Neural cell (in vitro differentiated cells): ENCODE data around the gene ABCG5. TPM values are rescaled to one million over a fixed set of nuclear protein-coding genes. Genes with fewer than 3 reads are reported as not detected.

Source experiments
- H2AFZ ChIP-seq: fragments of 200-600, 300-800 bp; sonication (generic), shearing (Covaris generic); 2 replicates; pipeline ENCODE4 v1.6.0; 2014; ENCODE audit warnings: low read depth, mild to moderate bottlenecking, antibody characterized with exemption, low read length, moderate library complexity
- H3F3A ChIP-seq: fragments of 200-600 bp; shearing (Covaris generic); 2 replicates; pipeline ENCODE4 v1.6.1; 2016; ENCODE audit warnings: mild to moderate bottlenecking, moderate library complexity, mixed read lengths, antibody characterized with exemption, low read length; ENCODE audit not compliant: insufficient read depth, poor library complexity, severe bottlenecking
- H3K27ac ChIP-seq: fragments of 200-600, 300-800 bp; sonication (generic), shearing (Covaris generic); 2 replicates; pipeline ENCODE4 v1.5.1; 2014; ENCODE audit warnings: mild to moderate bottlenecking, low read length, moderate library complexity
- H3K27me3 ChIP-seq: fragments of 300-800, 200-600 bp; sonication (generic), shearing (Covaris generic); 2 replicates; pipeline ENCODE4 v1.6.0; 2014; ENCODE audit warnings: mild to moderate bottlenecking, low read depth, low read length, moderate library complexity; ENCODE audit not compliant: insufficient read depth
- H3K36me3 ChIP-seq: fragments of 300-800, 200-600 bp; sonication (generic), shearing (Covaris generic); 2 replicates; pipeline ENCODE4 v1.5.1; 2014; ENCODE audit warnings: mild to moderate bottlenecking, antibody characterized with exemption, low read length, moderate library complexity; ENCODE audit not compliant: insufficient read depth
- H3K4me2 ChIP-seq: fragments of 300-800, 200-600 bp; sonication (generic), shearing (Covaris generic); 2 replicates; pipeline ENCODE4 v1.6.0; 2014; ENCODE audit warnings: mild to moderate bottlenecking, low read length
- H3K4me3 ChIP-seq: fragments of 300-800, 200-600 bp; sonication (generic), shearing (Covaris generic); 2 replicates; pipeline ENCODE4 v1.5.1; 2014; ENCODE audit warnings: mild to moderate bottlenecking, low read length, moderate library complexity
- H3K79me2 ChIP-seq: fragments of 200-600 bp; shearing (Covaris generic); replicated peaks from 2 replicates; pipeline ENCODE4 v1.6.0; 2014; ENCODE audit warnings: mild to moderate bottlenecking, low read length, moderate library complexity; ENCODE audit not compliant: insufficient read depth
- H3K9ac ChIP-seq: fragments of 300-800, 200-600 bp; sonication (generic), shearing (Covaris generic); 2 replicates; pipeline ENCODE4 v1.6.1; 2016; ENCODE audit warnings: mild to moderate bottlenecking, low read length, mixed read lengths
- H3K9me2 ChIP-seq: fragments of 200-600 bp; shearing (Covaris generic); 2 replicates; pipeline ENCODE4 v1.6.1; 2016; ENCODE audit warnings: mild to moderate bottlenecking, low read length, mixed read lengths; ENCODE audit not compliant: insufficient read depth
- H3K9me3 ChIP-seq: fragments of 200-600, 300-800 bp; sonication (generic), shearing (Covaris generic); 2 replicates; pipeline ENCODE4 v1.6.1; 2016; ENCODE audit warnings: mild to moderate bottlenecking, mixed run types, low read length, moderate library complexity, mixed read lengths
- H4K20me1 ChIP-seq: fragments of 200-600 bp; shearing (Covaris generic); 2 replicates; pipeline ENCODE4 v1.6.1; 2016; ENCODE audit warnings: mild to moderate bottlenecking, mixed run types; ENCODE audit not compliant: insufficient read depth
- CTCF ChIP-seq: fragments of 450-650 bp; IDR thresholded peaks from 2 replicates; pipeline ENCODE4 v1.5.1; 2014; ENCODE audit warnings: antibody characterized with exemption, mild to moderate bottlenecking, moderate library complexity; ENCODE audit not compliant: poor library complexity, severe bottlenecking
- EP300 ChIP-seq: fragments of 450-650 bp; conservative IDR thresholded peaks from 2 replicates; pipeline ENCODE4 v1.6.1; 2014; ENCODE audit warnings: antibody characterized with exemption, mild to moderate bottlenecking, moderate library complexity; ENCODE audit not compliant: poor library complexity, severe bottlenecking
- EZH2 ChIP-seq: fragments of 200-600, 300-800 bp; shearing (Covaris generic), sonication (generic); IDR thresholded peaks from 2 replicates; pipeline ENCODE4 v1.6.1; 2014; ENCODE audit warnings: antibody characterized with exemption, low read length, borderline replicate concordance, mild to moderate bottlenecking; ENCODE audit not compliant: insufficient read depth, poor library complexity, severe bottlenecking
- MXI1 ChIP-seq: fragments of 450-650 bp; conservative IDR thresholded peaks from 2 replicates; pipeline ENCODE4 v1.6.1; 2014; ENCODE audit warnings: antibody characterized with exemption, mild to moderate bottlenecking; ENCODE audit not compliant: poor library complexity, severe bottlenecking
- POLR2AphosphoS5 ChIP-seq: IDR thresholded peaks from 2 replicates; pipeline ENCODE4 v1.6.1; 2012
- RAD21 ChIP-seq: fragments of 450-650 bp; conservative IDR thresholded peaks from 2 replicates; pipeline ENCODE4 v1.6.1; 2014; ENCODE audit warnings: antibody characterized with exemption, mild to moderate bottlenecking, moderate library complexity
- REST ChIP-seq: IDR thresholded peaks from 2 replicates; pipeline ENCODE4 v1.6.1; 2012; ENCODE audit warnings: borderline replicate concordance
- SMC3 ChIP-seq: fragments of 450-650 bp; conservative IDR thresholded peaks from 2 replicates; pipeline ENCODE4 v1.6.1; 2014; ENCODE audit warnings: antibody characterized with exemption, mild to moderate bottlenecking, moderate library complexity; ENCODE audit not compliant: poor library complexity
- TAF1 ChIP-seq: IDR thresholded peaks from 2 replicates; pipeline ENCODE4 v1.6.1; 2012; ENCODE audit warnings: low read depth
- polyA plus RNA-seq: library from polyadenylated mRNA; depleted of rRNA; stranded (reverse); fragments of >200 nt; gene quantifications from 2 replicates; pipeline ENCODE4 v1.2.3, GENCODE V29; 2014

Gene ABCG5
- polyA plus RNA-seq, 1 donor from 2014 or later = not detected

GRCh38 chr2:43848214-43848613, 9.6 kb upstream of the ABCG5 start:
- Histone ChIP-seq H3K27ac (no peak overlapping the region), H3K36me3 (no peaks in the 10 kb centered on the region), H3K4me3 (no peak overlapping the region), H3K27me3 (no peaks in the 10 kb centered on the region), H3K9ac (no peak overlapping the region), H3K4me2 (no peak overlapping the region), H3F3A (no peaks in the 10 kb centered on the region), H4K20me1 (no peaks in the 10 kb centered on the region), H2AFZ (no peak overlapping the region), H3K9me2 (no peaks in the 10 kb centered on the region), H3K79me2 (no peaks in the 10 kb centered on the region), H3K9me3 (no peaks in the 10 kb centered on the region)
- TF ChIP-seq TAF1 = no peak
- no peak for TF ChIP-seq RAD21
- no peak for TF ChIP-seq EP300
- TF ChIP-seq EZH2 = no peak
- TF ChIP-seq SMC3 = no peak
- TF ChIP-seq MXI1 = no peak
- TF ChIP-seq REST = no peak
- no peak for TF ChIP-seq CTCF
- no peak for TF ChIP-seq POLR2AphosphoS5

DNA sequence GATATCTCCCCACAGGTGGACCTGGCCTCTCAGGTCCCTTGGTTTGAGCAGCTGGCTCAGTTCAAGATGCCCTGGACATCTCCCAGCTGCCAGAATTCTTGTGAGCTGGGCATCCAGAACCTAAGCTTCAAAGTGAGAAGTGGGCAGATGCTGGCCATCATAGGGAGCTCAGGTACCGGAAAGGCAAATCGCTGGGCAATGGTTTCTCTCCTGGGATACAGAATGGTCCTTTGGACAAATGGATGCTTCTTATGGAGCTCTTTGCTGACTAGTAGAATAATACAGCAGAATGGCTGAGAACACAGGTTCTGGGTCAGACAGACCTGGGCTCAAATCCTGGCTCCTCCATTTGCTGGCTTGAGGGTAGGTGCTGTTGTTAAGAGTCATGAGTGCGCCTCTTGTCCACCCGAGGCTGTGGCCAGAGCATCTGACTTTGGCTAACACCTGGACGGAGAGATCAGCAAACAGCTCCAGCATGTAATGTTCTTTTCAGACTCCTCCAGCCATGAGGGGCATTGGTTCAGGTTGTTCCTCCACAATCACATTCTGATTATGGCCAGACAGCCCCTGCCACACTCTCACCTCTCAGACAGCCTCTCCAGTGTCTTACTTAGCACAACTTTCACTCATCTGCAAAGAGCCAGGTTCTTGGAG, 7.6 kb upstream of the ABCG5 start:
- no peaks in the 10 kb centered on the region for H4K20me1 ChIP-seq

More for the DNA sequence above, 7.6 kb upstream of the ABCG5 start:
- Histone ChIP-seq H3K27ac (no peak overlapping the region), H3K9me2 (no peaks in the 10 kb centered on the region), H3K9ac (no peak overlapping the region), H3F3A (no peaks in the 10 kb centered on the region), H2AFZ (no peak overlapping the region), H3K4me3 (no peak overlapping the region), H3K27me3 (no peaks in the 10 kb centered on the region), H3K36me3 (no peaks in the 10 kb centered on the region), H3K79me2 (no peaks in the 10 kb centered on the region), H3K9me3 (no peaks in the 10 kb centered on the region), H3K4me2 (no peak overlapping the region)
- TF ChIP-seq EZH2 (no peak), SMC3 (no peak), RAD21 (no peak), POLR2AphosphoS5 (no peak)
